Nephron progenitor cell (in vitro differentiated cells): ENCODE measurements around the gene MRPS26.
"Not testable (repeated sequence)": the region's sequence is repeated elsewhere in the genome, so short reads cannot be mapped to it uniquely, and the experiment has no call there.

Source experiments
- DNase-seq: peaks from one replicate; pipeline ENCODE4 v3.0.0; 2021
- H3K27ac Mint-ChIP-seq: 2 replicates; pipeline ENCODE4 v1.8.0; 2021; ENCODE audit warnings: mild to moderate bottlenecking, moderate library complexity, mixed read lengths
- H3K27me3 Mint-ChIP-seq: 2 replicates; pipeline ENCODE4 v1.8.0; 2021; ENCODE audit warnings: mild to moderate bottlenecking, low read depth, mixed read lengths; ENCODE audit not compliant: poor library complexity
- H3K36me3 Mint-ChIP-seq: 2 replicates; pipeline ENCODE4 v1.8.0; 2021; ENCODE audit warnings: low read depth, mixed read lengths
- H3K4me1 Mint-ChIP-seq: 2 replicates; pipeline ENCODE4 v1.8.0; 2021; ENCODE audit warnings: mixed read lengths
- H3K4me3 Mint-ChIP-seq: 2 replicates; pipeline ENCODE4 v1.8.0; 2021; ENCODE audit warnings: mild to moderate bottlenecking, moderate library complexity, mixed read lengths
- H3K9me3 Mint-ChIP-seq: 2 replicates; pipeline ENCODE4 v1.8.0; 2021; ENCODE audit warnings: mild to moderate bottlenecking, moderate library complexity, mixed read lengths
- CTCF ChIP-seq: fragments of 200-600 bp; sonication (generic); IDR thresholded peaks from 2 replicates; pipeline ENCODE4 v1.5.0; 2021; ENCODE audit warnings: antibody characterized with exemption

The MRPS26 gene

GRCh38 chr20:3011752-3012151 lies 34.1 kb upstream of the MRPS26 start:
- no peak overlapping the region for H3K4me3 Mint-ChIP-seq
- H3K27ac Mint-ChIP-seq: no peak overlapping the region
- H3K4me1 Mint-ChIP-seq: no peaks in the 10 kb centered on the region
- DNase-seq: no peak
- H3K36me3 Mint-ChIP-seq: peaks cover 50% of the 10 kb centered on the region
- no peak for TF ChIP-seq CTCF
- H3K27me3 Mint-ChIP-seq: no peaks in the 10 kb centered on the region
- no peaks in the 10 kb centered on the region for H3K9me3 Mint-ChIP-seq

- no peaks in the 10 kb centered on the region for H3K27me3 Mint-ChIP-seq
- no peak overlapping the region for H3K4me3 Mint-ChIP-seq
- peaks cover 48% of the 10 kb centered on the region for H3K36me3 Mint-ChIP-seq
Measured at GRCh38 chr20:3013771-3014170, 32.1 kb upstream of the MRPS26 start.

GRCh38 chr20:3014179-3014578 lies 31.7 kb upstream of the MRPS26 start:
- Mint-ChIP-seq H3K4me3 (no peak overlapping the region), H3K9me3 (peaks cover 16% of the 10 kb centered on the region), H3K27me3 (no peaks in the 10 kb centered on the region), H3K36me3 (peaks cover 44% of the 10 kb centered on the region), H3K4me1 (no peaks in the 10 kb centered on the region), H3K27ac (no peak overlapping the region)
- no peak for TF ChIP-seq CTCF
- DNase-seq: no peak

More at GRCh38 chr20:3013771-3014170, 32.1 kb upstream of the MRPS26 start:
- peaks cover 16% of the 10 kb centered on the region for H3K9me3 Mint-ChIP-seq
- H3K4me1 Mint-ChIP-seq: no peaks in the 10 kb centered on the region
- TF ChIP-seq CTCF: no peak
- no peak overlapping the region for H3K27ac Mint-ChIP-seq
- DNase-seq: no peak

- Mint-ChIP-seq H3K4me1 (no peaks in the 10 kb centered on the region), H3K4me3 (no peak overlapping the region), H3K27me3 (no peaks in the 10 kb centered on the region), H3K27ac (peak overlapping the region; percentile 47), H3K36me3 (peaks cover 44% of the 10 kb centered on the region), H3K9me3 (peaks cover 19% of the 10 kb centered on the region)
- no peak for TF ChIP-seq CTCF
- no peak for DNase-seq
Measured at GRCh38 chr20:3014662-3015061, 31.2 kb upstream of the MRPS26 start.

- H3K27ac Mint-ChIP-seq, H3K4me1 Mint-ChIP-seq, DNase-seq, H3K27me3 Mint-ChIP-seq, H3K4me3 Mint-ChIP-seq: not testable (repeated sequence)
- peaks cover 24% of the 10 kb centered on the region for H3K9me3 Mint-ChIP-seq
- peaks cover 45% of the 10 kb centered on the region for H3K36me3 Mint-ChIP-seq
Measured at GRCh38 chr20:3015302-3015701, 30.6 kb upstream of the MRPS26 start.

GRCh38 chr20:3021327-3021726 lies 24.5 kb upstream of the MRPS26 start:
- DNase-seq: no peak
- no peak for TF ChIP-seq CTCF
- Mint-ChIP-seq H3K9me3 (peaks cover 33% of the 10 kb centered on the region), H3K4me1 (peaks cover 25% of the 10 kb centered on the region), H3K4me3 (no peak overlapping the region), H3K36me3 (peaks cover 74% of the 10 kb centered on the region), H3K27ac (no peak overlapping the region), H3K27me3 (no peaks in the 10 kb centered on the region)
